22Rv1 (cell line): ENCODE data around the gene RARA.
A peak's percentile ranks its signal among the peaks of the same experiment; 100 is the strongest.

Experiments
- H3K27ac ChIP-seq: fragments of 450-650 bp; 2 replicates; pipeline ENCODE4 v1.5.1; 2017
- ZFX ChIP-seq: fragments of 450-650 bp; IDR thresholded peaks from 2 replicates; pipeline ENCODE4 v1.6.1; 2017; ENCODE audit warnings: antibody characterized with exemption, borderline replicate concordance
- TF ChIP-seq, protein P1 (sequence below): fragments of 450-650 bp; IDR thresholded peaks from 2 replicates; pipeline ENCODE4 v1.5.1; 2017; ENCODE audit warnings: mild to moderate bottlenecking

Gene RARA

DNA sequence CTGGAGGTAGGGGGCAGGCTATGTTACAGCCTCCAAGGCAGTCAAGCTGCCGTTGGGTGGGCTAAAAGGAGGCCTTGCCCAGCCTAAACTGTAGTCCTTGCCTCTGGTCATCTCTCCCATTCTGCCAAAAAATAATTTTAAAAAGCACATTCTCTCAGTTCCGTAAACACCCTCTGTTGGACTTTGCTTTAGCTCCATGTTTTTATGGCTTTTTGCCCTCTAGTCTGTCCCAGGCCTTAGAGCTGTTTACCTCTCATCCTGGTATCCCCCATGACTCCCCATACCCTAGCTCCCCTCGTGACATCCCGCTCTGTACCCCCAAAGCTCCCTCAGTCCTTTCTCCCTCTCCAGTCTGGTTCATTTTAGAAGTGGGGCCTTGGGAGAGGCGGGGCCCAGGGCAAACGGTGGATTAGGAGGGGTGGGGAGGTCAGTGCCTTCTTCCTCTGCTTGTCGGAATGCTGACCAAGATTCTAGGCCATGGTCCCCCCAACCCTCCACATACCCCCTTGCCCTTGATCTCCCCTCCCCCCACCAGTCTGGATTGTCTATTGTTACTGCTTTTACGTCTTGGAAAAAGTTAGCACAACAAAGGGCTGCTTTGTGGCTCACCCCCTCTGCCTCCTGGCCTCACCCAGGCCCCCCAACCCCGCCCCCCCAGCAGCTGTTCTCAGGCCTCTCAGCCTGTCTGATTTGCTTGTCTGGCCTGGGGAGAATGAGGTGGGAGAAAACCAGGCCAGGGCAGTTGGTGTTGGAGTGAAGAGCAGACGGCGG, 37.2 kb downstream of the RARA start:
- peak overlapping the region; percentile 73 for H3K27ac ChIP-seq
- TF ChIP-seq, protein P1, sequence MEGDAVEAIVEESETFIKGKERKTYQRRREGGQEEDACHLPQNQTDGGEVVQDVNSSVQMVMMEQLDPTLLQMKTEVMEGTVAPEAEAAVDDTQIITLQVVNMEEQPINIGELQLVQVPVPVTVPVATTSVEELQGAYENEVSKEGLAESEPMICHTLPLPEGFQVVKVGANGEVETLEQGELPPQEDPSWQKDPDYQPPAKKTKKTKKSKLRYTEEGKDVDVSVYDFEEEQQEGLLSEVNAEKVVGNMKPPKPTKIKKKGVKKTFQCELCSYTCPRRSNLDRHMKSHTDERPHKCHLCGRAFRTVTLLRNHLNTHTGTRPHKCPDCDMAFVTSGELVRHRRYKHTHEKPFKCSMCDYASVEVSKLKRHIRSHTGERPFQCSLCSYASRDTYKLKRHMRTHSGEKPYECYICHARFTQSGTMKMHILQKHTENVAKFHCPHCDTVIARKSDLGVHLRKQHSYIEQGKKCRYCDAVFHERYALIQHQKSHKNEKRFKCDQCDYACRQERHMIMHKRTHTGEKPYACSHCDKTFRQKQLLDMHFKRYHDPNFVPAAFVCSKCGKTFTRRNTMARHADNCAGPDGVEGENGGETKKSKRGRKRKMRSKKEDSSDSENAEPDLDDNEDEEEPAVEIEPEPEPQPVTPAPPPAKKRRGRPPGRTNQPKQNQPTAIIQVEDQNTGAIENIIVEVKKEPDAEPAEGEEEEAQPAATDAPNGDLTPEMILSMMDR, result no peak
- no peak for TF ChIP-seq ZFX

GRCh38 chr17:40346765-40347158, 37.8 kb downstream of the RARA start:
- no peak for TF ChIP-seq ZFX
- TF ChIP-seq, protein P1, result no peak
- no peak overlapping the region for H3K27ac ChIP-seq

- H3K27ac ChIP-seq, result no peak overlapping the region
- no peak for TF ChIP-seq ZFX
- TF ChIP-seq, protein P1, result no peak
Observed at GRCh38 chr17:40347319-40348135, 38.5 kb downstream of the RARA start.

- TF ChIP-seq, protein P1, result no peak
- TF ChIP-seq ZFX, result no peak
- H3K27ac ChIP-seq, result no peak overlapping the region
Observed at GRCh38 chr17:40348136-40348504, 39.1 kb downstream of the RARA start.

- H3K27ac ChIP-seq, result no peak overlapping the region
- TF ChIP-seq, protein P1, result no peak
- no peak for TF ChIP-seq ZFX
Observed at GRCh38 chr17:40348562-40349476, 39.8 kb downstream of the RARA start.

GRCh38 chr17:40349477-40349894, 40.5 kb downstream of the RARA start:
- no peak overlapping the region for H3K27ac ChIP-seq
- TF ChIP-seq, protein P1, result no peak
- TF ChIP-seq ZFX, result no peak
